Large intestine (tissue), 12 donors: ENCODE measurements around the gene MAP1B. TPM values are rescaled to one million over a fixed set of nuclear protein-coding genes. Genes with fewer than 3 reads are reported as not detected.

Experiments
- DNase-seq, 2 donors: peaks; one replicate each; pipeline versions ENCODE4 v3.0.0 to v3.0.0-alpha.2; 2013
- H3K27ac ChIP-seq: one replicate; pipeline ENCODE4 v1.5.1; 2013; ENCODE audit warnings: low read length
- H3K27me3 ChIP-seq: 2 replicates; pipeline ENCODE4 v1.6.1; 2013; ENCODE audit warnings: low read length; ENCODE audit not compliant: control insufficient read depth, insufficient read depth
- H3K36me3 ChIP-seq: 2 replicates; pipeline ENCODE4 v1.6.1; 2013; ENCODE audit warnings: low read length; ENCODE audit not compliant: control insufficient read depth, insufficient read depth
- H3K4me1 ChIP-seq: one replicate; pipeline ENCODE4 v1.6.1; 2013; ENCODE audit warnings: low read length; ENCODE audit not compliant: control insufficient read depth, insufficient read depth
- H3K4me3 ChIP-seq: one replicate; pipeline ENCODE4 v1.5.1; 2013; ENCODE audit warnings: low read length
- H3K9me3 ChIP-seq: one replicate; pipeline ENCODE4 v1.6.1; 2013; ENCODE audit warnings: mild to moderate bottlenecking, low read depth, low read length, moderate library complexity; ENCODE audit not compliant: control insufficient read depth
- whole genome bisulfite sequencing: methylation state at CpG from one replicate; pipeline ENCODE4 v1.1.5; 2013; ENCODE audit warnings: low lambda C conversion rate; ENCODE audit not compliant: insufficient coverage; 5-methylcytosine and 5-hydroxymethylcytosine counted together
- long read RNA-seq, 11 donors: transcript quantifications; one replicate each; lab custom pipeline, GENCODE V29; 2026
- polyA plus RNA-seq: library from polyadenylated mRNA; unstranded; fragments of 120-200 nt; gene quantifications from one replicate; pipeline ENCODE4 v1.2.1, GENCODE V29; 2013

The MAP1B gene
- polyA plus RNA-seq: 31.0 TPM
- long read RNA-seq, donor 1: 0 reads
- long read RNA-seq, donor 2, partial matches to known transcripts: 0 of 1 reads
- long read RNA-seq, donor 2, other reads (novel, unspliced or antisense): 0 of 1 reads
- long read RNA-seq, donor 3, partial matches to known transcripts: 0 of 1 reads
- long read RNA-seq, donor 3, other reads (novel, unspliced or antisense): 0 of 1 reads
- long read RNA-seq, donor 4: 0 reads
- long read RNA-seq, donor 5: 0 reads
- long read RNA-seq, donor 6, partial matches to known transcripts: 17 of 18 reads
- long read RNA-seq, donor 6, other reads (novel, unspliced or antisense): 0 of 18 reads
- long read RNA-seq, donor 7, partial matches to known transcripts: 7 of 7 reads
- long read RNA-seq, donor 7, other reads (novel, unspliced or antisense): 0 of 7 reads
- long read RNA-seq, donor 8, partial matches to known transcripts: 36 of 37 reads
- long read RNA-seq, donor 8, other reads (novel, unspliced or antisense): 0 of 37 reads
- long read RNA-seq, donor 9, partial matches to known transcripts: 5 of 5 reads
- long read RNA-seq, donor 9, other reads (novel, unspliced or antisense): 0 of 5 reads
- long read RNA-seq, donor 10, full-length matches to known transcripts: 1 of 1 reads
- long read RNA-seq, donor 10, partial matches to known transcripts: 0 of 1 reads
- long read RNA-seq, donor 10, other reads (novel, unspliced or antisense): 0 of 1 reads
- long read RNA-seq, donor 11: 0 reads

DNA sequence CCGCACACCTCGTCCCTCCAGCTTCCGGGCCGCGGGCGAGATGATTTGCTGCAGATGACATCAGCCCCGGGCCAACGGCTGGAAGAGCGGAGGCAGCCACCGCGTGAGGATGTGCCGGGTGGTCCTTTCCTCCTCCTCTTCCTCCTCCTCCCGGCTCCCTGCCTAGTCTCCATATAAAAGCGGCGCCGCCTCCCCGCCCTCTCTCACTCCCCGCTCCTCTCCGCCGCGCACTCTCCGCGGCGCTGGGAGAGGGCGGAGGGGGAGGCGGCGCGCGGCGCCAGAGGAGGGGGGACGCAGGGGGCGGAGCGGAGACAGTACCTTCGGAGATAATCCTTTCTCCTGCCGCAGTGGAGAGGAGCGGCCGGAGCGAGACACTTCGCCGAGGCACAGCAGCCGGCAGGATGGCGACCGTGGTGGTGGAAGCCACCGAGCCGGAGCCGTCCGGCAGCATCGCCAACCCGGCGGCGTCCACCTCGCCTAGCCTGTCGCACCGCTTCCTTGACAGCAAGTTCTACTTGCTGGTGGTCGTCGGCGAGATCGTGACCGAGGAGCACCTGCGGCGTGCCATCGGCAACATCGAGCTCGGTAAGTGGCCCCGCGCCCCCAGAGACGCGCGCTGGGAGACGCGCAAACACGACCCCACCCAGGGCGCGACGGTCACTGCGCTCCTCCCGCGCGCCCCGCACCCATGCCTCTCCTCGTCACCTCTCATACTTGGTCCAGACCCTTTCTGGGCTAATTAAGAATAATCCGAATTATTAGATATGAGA is at the start of gene MAP1B:
TSS of gene MAP1B (plus strand) at position 345 of the 770 bp plus-strand sequence. CDS start at position 402, 57 bp downstream.
- no CpG with 5 or more reads among the region's 82 CpGs for WGBS
- Histone ChIP-seq H3K27me3 (peaks cover 52% of the 10 kb centered on the region), H3K36me3 (no peaks in the 10 kb centered on the region), H3K9me3 (peaks cover 5% of the 10 kb centered on the region), H3K4me3 (peak within 1 kb of the TSS; percentile 62), H3K27ac (peak within 1 kb of the TSS; percentile 45), H3K4me1 (peaks cover 2% of the 10 kb centered on the region)
- DNase-seq: peak; percentile 37 to 50

DNA sequence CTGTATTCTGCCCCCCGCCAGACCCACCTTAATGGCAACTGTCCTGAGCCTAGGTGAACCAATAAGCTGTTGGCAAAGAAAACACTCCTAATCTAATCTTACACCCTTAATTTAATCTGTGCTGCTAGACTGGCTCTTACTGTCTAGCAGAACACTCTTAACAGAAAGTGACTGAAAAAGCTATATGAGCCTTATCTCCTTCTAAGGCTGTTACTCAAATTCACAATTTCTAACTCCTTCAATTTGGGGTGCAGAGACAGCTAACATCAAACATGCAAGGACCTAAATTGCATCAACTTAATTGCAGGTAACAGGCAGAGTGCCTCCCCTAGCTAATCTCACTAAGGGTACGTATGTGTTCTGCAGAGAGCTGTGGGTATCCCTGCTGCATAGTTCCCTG is 49.5 kb upstream of the MAP1B start:
- no peak for DNase-seq
- H3K36me3 ChIP-seq: no peaks in the 10 kb centered on the region
- no peaks in the 10 kb centered on the region for H3K4me1 ChIP-seq
- no peaks in the 10 kb centered on the region for H3K9me3 ChIP-seq
- H3K27ac ChIP-seq: no peak overlapping the region
- H3K27me3 ChIP-seq: no peaks in the 10 kb centered on the region
- no peak overlapping the region for H3K4me3 ChIP-seq
- no CpG with 5 or more reads among the region's 2 CpGs for WGBS

DNA sequence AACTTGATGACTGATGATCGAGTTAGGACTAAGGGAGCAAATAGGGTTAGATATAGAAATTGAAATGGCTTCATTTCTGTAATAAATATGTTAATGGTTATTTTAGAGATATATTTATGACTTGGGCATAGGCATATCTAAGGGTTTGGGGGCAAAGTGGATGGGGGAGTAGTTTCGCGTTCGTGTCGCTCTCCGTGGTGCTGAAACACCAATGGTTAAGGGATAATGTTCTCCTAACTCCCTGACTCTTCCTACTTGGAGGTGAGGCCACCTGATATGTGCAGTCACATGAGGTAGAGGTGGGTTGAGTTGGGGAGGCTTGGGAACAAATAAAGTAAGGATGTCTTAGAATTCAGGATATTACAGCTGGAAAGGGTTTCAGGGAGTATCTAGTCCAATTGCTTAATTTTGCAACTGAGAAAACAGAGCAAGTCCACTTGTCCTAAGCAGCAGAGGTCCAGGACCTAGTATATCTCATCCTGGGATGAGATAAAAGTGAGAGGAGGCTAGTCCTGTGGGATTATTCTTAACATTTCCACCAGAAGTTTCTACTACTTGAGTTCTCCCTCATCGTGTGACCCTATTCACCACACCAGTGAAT is 44.0 kb upstream of the MAP1B start:
- WGBS: no CpG with 5 or more reads among the region's 7 CpGs

DNA sequence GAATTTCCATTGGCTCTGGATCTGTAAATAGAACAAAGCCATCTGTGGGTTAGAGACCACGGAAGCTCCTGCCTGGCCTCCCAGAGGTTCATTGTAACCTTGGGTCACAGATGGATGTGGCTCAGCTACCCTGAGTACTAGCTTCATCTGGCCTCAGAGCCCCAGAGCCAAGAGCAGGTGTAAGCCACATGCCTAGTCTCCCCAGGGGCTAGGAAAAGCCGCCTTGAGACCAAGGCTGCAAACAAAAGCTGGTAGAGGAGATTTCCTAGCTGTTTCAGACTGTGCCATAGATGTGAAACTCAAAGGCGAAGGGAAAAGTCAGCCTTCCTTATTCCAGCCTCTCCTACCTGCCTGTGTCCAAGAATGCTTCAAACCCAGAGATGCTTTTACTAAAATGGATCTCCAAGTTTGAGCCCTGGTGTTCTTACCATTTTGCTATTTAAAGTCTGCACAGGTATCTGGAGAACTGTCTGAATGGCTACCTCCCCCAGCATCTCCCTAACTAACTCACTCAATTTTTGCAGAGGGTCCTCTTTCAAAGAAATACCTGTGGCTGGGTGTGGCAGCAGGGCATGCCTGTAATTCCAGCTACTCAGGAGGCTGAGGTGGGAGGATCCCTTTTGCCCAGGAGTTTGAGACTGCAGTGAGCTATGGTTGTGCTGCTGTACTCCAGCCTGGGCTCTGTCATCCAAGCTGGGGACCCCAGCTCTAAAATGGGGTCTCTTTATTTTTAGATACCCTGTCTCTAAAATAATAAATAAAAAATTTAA is 42.3 kb upstream of the MAP1B start:
- WGBS: no CpG with 5 or more reads among the region's 3 CpGs
- Histone ChIP-seq H3K27ac (no peak overlapping the region), H3K4me1 (no peaks in the 10 kb centered on the region), H3K36me3 (no peaks in the 10 kb centered on the region), H3K27me3 (no peaks in the 10 kb centered on the region), H3K4me3 (no peak overlapping the region), H3K9me3 (no peaks in the 10 kb centered on the region)
- DNase-seq: no peak

More for the DNA sequence above, 44.0 kb upstream of the MAP1B start:
- DNase-seq: peak in 1 of 2 donors; percentile 4
- no peaks in the 10 kb centered on the region for H3K4me1 ChIP-seq
- H3K9me3 ChIP-seq: no peaks in the 10 kb centered on the region
- H3K27me3 ChIP-seq: no peaks in the 10 kb centered on the region
- H3K4me3 ChIP-seq: no peak overlapping the region
- H3K27ac ChIP-seq: no peak overlapping the region
- no peaks in the 10 kb centered on the region for H3K36me3 ChIP-seq

DNA sequence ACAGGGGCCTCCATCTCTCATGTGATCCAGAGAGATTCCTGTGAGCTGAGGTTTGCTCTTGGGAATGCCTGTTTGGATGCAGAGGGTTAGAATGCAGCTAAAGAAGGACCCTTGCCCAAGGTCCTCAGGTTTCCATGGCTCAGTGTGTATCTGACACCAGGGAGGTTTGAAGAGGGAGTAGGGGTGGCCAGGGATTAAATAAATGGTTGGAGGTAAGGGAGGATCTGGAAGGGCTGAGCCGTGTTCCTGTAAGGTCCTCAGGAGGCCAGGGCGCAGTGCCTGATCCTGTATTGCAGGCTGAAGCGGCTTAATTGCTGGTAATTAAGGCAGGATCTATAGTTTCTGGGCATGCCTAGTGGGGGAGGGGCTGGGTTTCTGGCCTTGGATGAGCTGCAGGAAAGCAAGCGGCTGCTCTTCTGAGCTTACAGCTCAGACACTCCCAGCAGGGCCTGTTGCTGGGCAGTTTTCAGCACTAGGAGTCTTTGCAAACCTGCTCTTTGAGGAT is 41.5 kb upstream of the MAP1B start:
- 0% methylated on average over 1 of the region's 4 CpGs for WGBS
- no peaks in the 10 kb centered on the region for H3K36me3 ChIP-seq

DNA sequence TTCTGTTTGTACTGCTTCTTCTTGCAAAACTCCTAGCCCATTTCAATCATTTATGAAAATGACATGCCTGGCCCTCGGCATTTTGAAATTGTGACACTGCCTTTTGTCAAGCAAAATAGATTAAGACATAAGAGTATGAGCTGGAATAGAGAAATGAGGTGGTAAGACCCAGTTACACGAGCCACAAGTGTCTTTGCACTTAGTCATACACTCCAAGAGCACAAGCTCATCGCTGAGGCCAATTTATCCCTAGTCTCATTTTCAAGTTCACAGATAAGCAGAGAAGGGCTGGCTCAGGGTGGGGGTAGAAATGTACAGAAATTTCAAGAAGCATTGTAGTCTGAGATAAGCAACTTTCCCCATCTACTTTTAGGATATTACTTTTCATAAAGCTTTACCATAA is 40.6 kb upstream of the MAP1B start:
- Histone ChIP-seq H3K4me1 (no peaks in the 10 kb centered on the region), H3K36me3 (no peaks in the 10 kb centered on the region), H3K9me3 (no peaks in the 10 kb centered on the region), H3K27ac (no peak overlapping the region), H3K27me3 (no peaks in the 10 kb centered on the region), H3K4me3 (no peak overlapping the region)
- no CpG with 5 or more reads among the region's 3 CpGs for WGBS
- DNase-seq: no peak

More for the DNA sequence above, 41.5 kb upstream of the MAP1B start:
- no peaks in the 10 kb centered on the region for H3K4me1 ChIP-seq
- no peak overlapping the region for H3K27ac ChIP-seq
- no peak overlapping the region for H3K4me3 ChIP-seq
- no peaks in the 10 kb centered on the region for H3K9me3 ChIP-seq
- peak; percentile 8 to 11 for DNase-seq
- no peaks in the 10 kb centered on the region for H3K27me3 ChIP-seq

DNA sequence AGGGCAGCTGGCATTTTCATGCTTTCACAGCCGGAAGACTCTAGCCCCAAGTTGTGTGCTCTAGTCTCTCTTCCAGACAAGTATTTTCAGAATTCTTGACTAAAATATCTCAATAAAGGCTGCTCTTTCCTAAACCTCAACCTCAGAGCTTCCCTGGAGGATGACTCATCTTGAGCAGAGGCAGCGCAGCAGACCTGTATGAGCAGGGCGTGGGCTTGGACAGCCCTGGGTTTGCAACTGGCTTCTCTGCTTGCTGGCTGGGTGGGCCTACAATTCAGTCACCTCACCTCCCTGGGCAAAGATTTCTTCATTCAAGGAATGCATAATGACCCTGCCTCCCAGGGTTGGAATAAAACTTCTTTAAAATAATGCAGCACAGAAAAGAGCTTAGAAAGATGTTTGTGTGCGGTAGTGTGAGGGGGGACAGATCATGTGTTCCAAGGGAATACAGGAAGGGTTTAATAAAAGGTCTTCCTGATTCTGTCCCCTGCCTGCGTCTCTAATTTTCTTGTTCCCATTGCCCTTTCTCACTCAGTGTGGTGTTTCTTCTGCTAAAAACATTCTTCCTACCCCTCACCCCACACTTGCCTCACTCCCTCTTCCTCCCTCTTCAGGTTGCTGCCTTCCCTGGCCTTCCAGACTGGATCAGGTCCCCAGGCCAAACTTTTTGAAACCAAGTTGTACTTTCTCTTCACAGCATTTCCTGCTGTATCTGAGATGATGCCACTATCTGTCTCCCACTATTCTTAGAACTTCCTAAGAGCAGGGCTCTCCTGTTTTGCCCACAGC is 39.4 kb upstream of the MAP1B start:
- no peaks in the 10 kb centered on the region for H3K4me1 ChIP-seq
- no peaks in the 10 kb centered on the region for H3K27me3 ChIP-seq
- H3K27ac ChIP-seq: no peak overlapping the region
- WGBS: 83% methylated on average over 3 of the region's 5 CpGs
- no peaks in the 10 kb centered on the region for H3K9me3 ChIP-seq
- DNase-seq: no peak
- no peaks in the 10 kb centered on the region for H3K36me3 ChIP-seq
- no peak overlapping the region for H3K4me3 ChIP-seq

DNA sequence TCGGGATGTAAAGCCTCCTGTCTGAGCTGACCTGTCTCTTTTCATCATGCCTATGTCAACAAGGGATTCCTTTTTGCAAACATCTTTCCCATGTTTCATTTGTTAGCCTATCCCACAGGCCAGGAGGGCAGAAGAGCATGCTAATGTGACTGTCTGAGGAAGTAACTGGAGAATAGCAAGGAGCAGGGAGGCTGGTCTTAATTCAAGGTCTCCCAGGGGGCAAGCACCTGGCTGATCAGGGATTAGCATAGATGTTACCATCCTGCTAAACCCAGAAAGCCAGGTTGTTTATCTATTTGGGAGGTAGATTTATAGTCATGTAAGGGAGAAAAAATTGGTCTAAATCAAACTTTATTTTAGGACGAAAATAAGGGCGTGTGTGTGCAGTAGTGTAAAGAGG is 36.7 kb upstream of the MAP1B start:
- Histone ChIP-seq H3K9me3 (no peaks in the 10 kb centered on the region), H3K27ac (no peak overlapping the region), H3K4me3 (no peak overlapping the region), H3K4me1 (no peaks in the 10 kb centered on the region), H3K36me3 (no peaks in the 10 kb centered on the region), H3K27me3 (peaks cover 3% of the 10 kb centered on the region)
- 73% methylated on average over 2 of the region's 3 CpGs for WGBS
- no peak for DNase-seq

DNA sequence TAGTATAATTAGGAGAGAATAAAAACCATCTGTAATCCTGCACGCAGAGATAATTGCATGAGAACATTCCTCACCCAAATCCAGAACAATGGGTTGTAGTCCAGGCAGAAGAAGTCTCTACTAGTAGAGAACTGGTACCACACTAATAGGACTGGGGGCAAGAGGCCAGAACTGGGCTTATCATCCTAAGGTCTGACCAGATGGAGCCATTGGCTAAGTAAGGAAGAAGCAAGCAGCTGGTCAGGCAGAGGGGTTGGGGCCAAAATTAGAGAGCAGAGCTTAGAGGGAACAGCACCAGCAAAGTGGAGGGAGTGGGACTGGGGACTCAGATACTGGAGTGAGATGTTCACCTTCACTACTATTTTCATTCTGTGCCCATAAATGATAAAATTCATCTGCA is 35.4 kb upstream of the MAP1B start:
- H3K9me3 ChIP-seq: no peaks in the 10 kb centered on the region
- no peaks in the 10 kb centered on the region for H3K36me3 ChIP-seq
- H3K27ac ChIP-seq: no peak overlapping the region
- no peak for DNase-seq
- peaks cover 9% of the 10 kb centered on the region for H3K27me3 ChIP-seq
- no peak overlapping the region for H3K4me3 ChIP-seq
- H3K4me1 ChIP-seq: no peaks in the 10 kb centered on the region
- no CpG with 5 or more reads among the region's 1 CpG for WGBS
